GM19351 (cell line): ENCODE measurements around the gene KAT2A.

Experiments
- ATAC-seq: cut with Tn5 transposase; IDR thresholded peaks from one replicate; pipeline ENCODE4 v1.9.1; 2021; ENCODE audit warnings: mild to moderate bottlenecking, moderate library complexity; ENCODE audit not compliant: unreplicated experiment

Gene KAT2A

DNA sequence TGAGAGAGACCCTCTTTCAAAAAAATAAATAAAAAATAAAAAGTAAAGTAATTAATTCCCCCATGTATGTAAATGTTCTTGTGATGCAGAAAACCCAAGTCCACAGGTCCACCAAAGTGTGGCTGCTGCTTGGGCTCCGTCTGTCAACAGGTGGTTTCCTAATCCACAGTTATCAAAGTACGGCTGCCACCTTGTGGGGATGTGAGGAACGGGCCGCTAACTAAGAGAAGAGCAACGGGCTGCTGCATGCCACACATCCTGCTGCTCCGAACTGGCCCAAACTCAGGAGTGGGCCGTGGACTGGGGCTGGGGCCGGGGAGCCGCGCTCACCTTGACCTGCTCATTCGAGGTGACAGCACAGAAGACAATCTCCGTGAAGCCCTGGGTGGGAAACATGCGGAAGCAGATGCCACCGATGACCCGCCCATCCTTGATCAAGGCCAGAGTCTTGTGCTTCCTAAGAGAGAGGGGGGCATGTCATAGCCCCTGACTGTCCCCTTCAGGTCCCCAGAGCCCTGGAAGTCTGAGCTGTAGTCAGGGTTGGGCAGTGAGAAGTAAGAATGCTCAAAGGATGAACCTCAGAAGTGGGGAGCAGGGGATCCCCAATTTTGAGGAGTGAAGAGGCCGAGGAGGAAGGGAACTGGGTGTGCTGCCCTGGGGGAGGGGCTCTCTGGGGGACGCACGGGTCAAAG, 4.3 kb downstream of the KAT2A start:
- no peak for ATAC-seq

DNA sequence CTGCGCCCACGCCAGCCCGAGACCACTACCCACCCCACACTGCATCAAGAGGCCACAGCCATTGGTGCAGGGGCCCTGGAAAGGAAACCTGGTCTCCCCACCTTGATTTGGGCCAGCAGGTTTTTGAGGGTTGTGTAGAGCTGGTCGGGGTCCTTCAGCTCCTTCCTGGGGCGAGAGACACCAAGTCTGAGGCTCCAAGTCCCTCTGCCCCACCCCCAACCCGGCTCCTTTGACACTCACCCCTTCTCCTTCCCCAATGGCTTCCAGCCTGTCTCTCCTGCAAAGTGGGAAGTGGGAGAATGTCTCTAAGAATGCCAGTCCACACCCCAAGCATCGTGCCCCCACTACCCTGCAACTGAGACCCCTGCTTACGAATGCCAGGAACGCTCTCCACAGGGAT, 7.0 kb downstream of the KAT2A start:
- no peak for ATAC-seq

DNA sequence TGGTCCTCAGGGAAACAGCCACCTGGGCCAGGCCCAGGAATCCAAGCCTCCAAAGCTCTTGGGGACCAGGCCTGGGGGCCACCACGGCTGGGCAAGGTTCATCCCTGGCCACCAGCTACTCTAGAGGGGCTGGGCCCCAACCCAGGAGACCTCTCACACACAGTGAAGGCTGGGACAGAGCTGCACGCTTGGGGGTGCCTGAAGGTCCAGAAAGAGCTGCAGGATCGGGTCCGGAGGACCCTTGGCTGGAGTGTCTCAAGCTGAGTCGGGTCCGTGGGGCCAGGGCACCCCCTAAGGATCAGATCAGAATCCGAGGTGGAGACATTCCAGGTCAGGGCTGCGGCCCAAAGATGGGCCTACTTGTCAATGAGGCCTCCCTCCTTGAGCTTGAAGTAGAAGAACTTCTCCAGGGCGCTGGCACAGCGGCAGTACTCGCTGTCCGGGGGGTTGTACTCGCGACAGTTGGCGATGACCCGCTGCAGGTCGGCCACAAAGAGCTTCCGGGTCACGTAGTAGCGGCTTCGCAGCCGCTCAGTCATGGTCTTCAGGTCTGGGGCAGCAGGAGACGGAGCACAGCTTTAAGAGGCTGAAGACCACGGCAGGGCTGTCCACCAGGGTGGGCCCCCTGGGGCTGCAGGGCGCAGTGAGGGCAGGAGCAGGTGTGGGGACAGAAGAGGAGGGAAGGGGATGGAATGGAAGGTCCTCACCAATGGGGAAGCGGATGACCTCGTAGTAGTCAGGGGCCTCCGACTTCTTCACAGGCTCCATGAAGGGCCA, 7.7 kb downstream of the KAT2A start:
- ATAC-seq, result no peak

DNA sequence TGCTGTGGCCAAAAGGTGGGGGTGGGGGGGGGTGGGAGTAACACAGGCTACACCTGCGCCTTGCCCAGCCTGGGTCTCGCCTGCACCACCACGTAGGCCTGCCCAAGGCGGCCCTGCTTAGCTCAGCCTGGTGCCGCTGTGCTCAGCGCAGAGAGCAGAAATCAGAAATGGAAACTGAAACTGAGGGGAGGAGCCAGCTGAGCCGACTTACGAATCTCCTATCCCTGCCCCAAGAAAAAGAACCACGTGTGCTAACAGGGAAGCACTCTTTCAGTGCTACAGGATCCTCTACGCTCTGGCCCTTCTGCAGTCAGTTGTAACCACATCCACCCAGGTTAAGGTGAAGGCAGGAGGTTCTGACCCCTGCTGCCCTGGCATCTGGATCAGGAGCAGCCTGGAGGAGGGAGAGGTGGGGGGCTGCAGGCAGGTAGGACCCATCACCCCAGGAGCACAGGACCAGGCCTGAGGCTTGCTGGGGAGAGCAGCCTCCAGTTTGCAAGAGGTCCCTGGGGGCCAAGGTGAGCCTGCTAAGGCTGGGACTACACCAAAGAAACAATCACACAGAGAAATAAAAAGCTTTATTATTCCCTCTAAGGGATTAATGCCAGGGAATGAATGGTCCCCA, 8.5 kb downstream of the KAT2A start, which contains the start of gene DHX58:
DHX58 (minus strand) TSS at position 163 of the 625 bp plus-strand sequence. CDS start 822 bp downstream, outside the sequence.
- peak; percentile 64 for ATAC-seq

DNA sequence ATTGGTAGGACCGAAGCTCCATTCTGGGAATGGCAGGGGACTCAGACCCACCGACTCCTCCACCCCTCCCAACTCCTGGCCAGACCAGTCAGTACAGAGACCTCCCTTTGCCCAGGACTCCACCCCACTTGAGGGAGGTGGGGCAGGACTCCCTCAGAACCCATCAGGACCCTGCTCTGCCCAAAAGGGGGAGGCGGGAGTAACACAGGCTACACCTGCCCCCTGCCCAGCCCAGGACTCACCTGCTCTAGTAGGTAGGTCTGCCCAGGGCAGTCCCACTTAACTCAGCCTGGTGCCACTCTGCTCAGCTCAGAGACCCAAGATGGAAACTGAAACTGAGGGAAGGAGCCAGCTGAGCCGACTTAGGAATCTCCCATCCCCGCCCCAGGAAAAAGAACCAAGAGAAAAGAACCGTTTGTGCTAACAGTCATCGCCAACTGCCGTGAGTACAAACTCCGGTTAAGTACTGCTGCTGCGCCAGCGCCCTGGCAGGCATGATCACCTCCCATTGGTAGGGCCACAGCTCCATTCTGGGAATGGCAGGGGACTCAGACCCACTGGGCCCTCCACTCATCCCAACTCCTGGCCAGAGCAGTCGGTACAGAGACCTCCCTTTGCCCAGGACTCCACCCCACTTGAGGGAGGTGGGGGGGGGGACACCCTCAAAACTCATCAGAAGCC, 9.2 kb downstream of the KAT2A start:
- ATAC-seq, result peak; percentile 7

DNA sequence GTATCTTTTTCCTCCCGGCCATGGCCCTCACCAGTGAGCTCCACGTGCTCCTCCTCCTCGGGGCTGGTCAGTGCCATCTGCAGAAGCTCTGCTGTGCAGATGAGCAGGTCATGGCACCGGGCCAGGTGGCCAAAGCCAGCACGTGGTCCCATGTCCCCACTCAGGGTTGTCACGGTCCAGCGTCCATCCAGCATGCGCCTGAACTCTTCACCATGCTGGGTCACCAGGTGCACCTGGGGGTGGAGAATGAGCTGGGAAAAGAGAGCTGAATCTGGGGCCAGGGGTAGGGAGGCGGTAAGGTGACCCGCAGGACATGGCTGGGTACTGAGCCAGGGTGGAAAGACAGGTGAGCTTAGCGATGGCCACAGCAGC, 9.9 kb downstream of the KAT2A start:
- no peak for ATAC-seq

DNA sequence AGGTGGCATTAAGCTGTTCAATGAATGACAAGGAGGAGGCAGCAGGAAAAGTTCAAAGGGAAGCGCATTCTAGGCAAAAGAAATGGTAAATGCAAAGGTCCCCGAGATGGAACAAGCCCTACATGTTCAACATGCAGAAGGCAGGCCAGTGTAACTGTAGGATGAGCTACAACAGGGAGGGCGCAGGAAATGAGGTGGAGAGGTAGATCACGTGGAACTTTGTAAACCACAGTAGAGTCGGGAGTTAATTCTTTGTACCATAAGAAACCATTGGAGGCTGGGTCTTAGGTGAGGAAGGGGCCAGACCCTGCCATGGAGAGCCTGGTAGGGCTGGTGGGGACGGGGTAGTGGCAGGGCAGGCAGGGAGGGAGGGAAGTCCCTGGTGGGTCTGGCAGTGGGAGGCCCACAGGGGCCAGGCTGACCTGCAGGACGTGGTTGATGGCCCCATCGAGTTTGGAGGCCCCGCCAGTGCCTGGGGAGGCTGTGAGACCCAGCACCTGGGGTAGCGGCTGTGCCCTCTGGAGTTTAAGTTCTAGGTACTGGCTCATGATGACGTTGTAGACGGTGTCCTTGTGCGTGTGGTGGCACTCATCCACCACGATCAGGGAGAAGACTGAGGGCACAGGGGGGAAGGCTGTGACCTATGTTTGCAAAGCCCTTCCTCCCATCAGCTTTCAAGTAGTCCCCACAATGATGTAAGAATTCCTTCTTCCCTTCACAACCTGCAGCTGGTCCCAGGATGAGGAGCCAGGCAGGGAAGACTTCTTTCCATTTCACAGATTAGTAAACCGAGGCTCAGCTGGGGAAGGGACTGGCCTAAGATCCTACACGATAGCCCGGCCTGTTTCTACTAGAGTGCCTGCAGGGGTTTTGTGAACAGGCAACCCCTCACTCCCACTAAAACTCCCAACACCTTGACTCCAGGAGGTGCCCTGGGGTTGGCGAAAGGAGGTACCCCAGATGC, 10.6 kb downstream of the KAT2A start:
- no peak for ATAC-seq

DNA sequence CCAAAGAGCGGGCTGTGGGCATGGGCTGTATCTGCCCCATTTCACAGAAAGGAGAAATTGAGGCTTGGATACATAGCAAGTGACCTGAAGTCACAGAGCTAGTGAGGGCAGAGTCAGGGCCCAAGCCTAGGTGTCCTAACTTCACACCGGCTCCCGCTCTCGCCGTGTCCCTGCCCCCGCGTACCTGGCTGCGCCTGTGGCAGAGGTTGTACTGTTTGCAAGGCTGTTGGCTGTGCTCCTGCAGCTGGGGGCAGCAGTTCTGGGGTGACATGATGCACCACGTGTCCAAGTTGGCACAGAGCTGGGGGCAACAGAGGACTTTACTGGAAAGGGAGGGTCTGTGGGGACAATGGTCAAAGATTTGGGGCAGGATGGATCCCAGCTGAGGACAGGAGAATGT, 12.1 kb downstream of the KAT2A start:
- ATAC-seq, result no peak

DNA sequence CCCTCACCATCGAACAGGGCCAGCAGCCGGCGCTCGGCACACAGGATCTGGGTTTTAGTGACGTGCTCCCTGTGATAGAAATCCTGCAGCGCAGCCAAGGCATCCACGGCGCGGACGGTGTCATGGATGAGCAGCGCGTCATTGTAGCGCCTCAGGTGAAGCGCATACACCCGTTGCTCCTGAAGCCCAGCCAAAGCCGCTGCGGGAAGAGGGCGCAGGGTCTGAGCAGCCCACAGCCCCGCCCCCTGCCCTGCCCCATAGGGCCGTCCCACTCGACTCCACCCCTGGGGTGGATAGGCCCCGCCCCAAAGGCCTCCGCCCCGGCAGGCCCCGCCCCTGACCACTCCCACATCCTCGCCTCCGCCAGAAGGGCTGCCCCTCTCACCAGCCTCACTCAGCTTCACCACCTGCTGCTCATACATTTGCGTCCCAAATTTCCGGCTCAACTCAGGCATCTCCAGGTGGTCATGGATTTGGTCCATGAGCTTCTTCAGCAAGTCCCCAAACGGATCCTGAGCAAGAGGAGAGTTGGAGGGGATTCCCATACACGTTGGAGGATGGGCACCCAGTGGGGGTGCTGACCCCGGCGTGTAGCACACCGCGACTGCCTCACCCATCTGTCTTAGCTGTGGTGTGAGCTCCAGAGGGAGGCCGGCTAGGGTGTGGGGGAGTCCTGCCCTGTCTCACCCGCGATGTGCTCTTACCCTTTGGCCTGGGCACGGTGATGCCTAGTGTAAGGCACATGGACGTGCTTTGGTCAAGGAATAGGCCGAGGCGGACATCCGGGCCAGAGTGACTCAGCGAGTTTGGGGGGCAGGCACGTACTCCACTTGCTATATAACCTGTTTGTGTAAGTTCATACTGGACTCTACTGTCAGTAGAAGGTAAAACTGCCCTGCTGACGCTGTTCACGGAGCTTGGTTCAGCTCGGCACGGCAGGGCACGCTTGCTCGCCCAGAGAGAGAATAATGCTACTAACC, 13.3 kb downstream of the KAT2A start:
- ATAC-seq, result peak; percentile 73

DNA sequence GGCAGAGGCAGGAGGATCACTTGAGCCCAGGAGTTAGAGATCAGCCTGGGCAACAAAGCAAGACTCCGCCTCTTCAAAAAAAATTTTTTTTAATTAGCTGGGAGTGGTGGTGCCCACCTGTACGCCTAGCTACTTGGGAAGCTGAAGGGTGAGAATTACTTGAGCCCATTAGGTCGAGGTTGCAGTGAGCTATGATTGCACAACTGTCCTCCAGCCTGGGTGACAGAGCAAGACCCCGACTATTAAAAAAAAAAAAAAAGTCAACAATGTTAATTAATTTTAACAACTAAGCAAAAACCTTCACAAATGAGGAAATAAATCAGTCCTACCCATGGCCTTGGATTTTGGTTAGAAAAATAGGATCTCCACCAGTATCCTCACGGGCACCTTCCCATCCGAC, 14.0 kb downstream of the KAT2A start:
- no peak for ATAC-seq

DNA sequence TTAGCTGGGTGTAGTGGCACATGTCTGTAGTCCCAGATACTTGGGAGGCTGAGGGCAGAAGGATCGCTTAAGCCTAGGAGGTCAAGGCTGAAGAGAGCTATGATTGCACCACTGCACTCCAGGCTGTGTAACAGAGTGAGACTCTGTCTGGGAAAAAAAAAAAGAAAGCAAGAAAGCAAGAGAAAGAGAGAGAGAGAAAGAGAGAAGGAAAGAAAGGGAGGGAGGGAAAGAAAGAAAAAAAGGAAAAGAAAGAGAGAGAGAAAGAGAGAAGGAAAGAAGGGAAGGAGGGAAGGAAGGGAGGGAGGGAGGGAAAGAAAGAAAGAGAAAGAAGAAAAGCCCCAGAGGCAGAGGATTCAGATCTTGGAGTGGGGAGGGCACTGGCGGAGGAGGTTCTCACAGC, 15.2 kb downstream of the KAT2A start:
- no peak for ATAC-seq

DNA sequence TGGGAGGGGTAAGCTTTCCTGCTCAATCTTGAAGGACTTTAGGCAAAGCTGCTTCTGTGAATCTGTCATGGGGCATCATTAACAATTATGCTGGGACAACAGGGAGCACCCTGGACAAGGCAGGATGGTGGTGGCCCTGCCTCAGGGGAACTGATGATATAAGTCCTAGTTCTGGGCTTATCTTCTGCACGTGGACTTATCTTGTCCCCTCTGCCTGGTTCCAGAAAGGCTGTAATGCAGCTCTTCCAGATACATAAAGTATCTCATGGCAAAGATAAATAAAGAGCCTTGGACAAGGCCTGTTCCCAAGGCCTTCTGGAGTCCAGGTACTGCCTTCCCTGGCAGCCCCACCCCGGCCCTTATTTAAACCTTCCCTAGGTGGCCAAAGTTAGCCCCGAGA, 16.9 kb downstream of the KAT2A start:
- no peak for ATAC-seq

DNA sequence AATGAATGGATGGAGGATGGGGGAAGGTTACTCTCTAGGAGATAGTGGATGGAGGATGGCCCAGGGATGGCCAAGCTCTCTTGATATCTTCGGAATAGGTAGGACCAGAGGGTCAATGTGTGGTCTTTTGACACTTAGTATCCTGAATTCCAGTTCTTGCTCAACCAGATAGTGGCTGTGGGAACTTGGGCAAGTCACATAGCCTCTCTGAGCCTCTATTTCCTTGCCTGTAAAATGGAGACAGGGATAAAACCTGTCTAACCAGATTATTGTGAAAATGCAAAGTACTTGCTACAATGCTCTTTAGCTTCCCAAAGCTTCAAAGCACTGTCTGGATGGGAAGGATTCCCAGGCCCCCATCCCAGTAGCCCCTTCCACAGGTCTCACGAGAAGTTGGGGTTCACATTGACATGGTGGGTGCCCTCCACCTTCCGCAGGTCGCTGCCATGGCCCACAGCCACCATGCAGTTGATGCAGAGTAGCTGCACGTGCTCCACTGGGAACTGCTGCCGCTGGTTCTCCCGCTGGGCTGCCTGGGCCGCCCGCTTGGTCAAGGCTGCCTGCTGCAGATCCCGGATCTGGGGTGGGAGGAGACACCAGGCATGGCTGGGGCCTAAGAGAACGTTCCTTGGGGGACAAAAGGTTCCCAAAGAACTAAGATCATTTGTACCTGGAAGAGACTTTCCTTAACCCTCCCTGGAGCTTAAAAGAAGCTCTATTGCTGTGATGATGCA, 17.8 kb downstream of the KAT2A start:
- ATAC-seq, result no peak

DNA sequence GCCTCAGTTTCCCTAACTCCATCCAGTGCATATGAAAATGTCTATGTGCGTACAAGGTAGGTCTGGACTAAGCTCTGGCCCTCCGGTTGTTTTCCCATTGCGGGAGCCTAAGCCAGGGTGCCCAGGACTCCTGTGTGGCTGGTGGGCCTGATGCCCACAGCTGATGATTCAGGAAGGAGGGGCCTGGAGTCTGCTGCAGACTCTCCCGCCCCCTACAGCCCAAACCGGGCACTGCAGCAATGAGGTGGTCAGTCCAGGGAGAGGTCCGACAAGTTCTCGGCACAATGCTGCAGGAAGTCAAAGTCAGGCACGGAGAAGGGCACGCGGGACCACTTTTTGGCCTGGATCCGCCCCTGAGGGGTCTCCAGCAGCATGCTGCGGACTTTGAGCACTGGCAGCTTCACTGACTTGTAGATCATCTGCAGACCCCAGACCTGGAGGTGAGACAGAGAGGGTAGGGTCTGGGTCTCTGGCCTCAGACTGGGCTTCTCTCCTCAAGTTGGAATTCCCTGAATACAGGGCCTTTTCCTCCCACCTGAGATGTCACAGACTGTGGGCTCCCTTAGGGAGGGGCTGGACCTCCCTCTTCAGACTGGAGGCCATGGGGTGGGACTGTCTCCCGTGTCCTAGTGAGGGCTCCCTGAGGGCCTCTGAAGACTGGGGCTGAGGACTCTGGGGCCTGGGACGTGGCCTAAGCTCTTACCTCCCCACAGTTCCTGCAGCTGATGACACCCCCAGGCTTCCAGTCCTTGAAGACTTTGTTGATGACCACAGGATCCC, 19.5 kb downstream of the KAT2A start:
- no peak for ATAC-seq

DNA sequence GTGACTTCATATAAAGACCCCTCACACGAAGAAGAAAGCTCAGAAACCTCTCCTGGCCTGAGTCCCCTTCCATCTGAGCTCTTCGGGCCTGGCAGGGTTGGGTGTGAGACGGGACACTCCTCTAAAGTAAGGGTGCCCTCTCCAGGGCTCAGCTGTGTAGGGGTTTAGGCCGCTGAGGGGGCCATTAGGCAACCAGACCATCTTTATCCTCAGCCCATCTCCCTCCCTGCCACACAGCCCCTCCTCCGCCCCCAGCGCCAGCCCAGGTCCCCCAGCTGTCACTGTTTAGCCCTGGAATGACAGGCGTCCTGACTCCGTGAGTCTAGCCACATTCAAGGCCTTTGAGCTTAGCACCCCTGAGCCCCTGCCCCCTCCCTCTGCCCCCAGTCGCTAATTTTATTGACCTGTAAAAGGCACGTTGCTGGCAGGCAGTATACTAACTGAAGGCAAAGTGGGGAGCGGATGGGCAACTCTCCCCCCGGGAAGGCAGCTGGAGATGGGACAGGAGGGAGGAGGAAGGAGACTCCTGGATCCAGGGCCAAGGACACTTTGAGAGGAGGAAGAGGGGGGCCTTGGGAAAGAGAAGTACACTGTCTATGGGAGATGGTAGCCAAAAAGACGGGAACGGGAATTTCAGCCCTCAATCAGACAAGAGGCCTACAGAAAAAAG, 22.3 kb downstream of the KAT2A start:
- no peak for ATAC-seq

DNA sequence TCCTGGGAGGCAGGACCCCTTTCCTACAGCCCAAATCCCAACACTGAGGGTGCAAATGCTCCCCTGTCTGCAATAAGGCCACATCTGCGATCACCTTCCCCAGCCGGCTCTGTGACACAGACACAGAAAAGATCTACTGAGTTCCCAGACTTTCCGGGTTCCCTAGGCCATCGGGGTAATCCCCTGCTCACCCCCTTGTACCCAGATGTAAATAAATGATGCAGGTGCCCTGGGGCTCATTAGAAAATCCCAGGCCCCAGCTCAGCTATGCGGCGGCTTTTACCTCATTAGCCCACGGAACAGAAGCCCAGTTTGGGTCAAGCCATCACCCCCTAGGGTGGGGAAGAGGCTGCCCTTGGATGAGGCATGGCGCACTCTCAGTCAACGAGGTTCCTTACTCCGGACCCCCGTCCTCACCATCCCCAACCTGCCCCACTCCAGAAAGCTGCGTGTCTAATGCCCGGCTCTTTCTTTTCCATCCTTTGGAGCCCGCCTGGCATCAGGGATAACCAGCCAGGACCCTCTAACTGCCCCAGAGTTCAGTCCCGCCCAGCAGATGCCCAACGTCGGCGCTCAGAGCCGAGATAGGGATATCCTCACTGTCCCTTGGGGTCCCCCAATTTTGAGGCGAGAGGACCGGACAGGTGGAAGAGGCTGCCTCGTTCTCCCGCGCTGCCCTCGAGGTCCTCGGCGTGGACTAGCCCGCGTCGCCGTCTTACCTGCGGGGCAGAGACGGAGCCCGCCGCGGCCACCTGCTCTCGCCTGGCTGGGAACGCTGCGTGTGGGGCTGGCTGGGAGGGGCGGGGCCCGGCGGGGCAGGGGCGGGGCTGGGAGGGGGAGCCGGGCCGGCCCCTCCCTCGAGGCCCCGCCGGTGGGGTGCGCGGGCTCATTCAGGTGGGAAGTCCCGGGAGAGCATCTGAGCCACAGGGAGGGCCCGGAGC, 23.2 kb downstream of the KAT2A start, which contains the start of gene ZNF385C:
ZNF385C (minus strand) TSS at position 783 of the 941 bp plus-strand sequence. CDS start 35,417 bp downstream, outside the sequence.
- no peak for ATAC-seq
